Measurements from ENCODE around the gene BORCS6. TPM values are rescaled to one million over a fixed set of nuclear protein-coding genes. Genes with fewer than 3 reads are reported as not detected.

The BORCS6 gene
- total and polyA plus RNA-seq, 3 experiments from 2014 or later = 8.1 to 30.0 (median 8.8) TPM

DNA sequence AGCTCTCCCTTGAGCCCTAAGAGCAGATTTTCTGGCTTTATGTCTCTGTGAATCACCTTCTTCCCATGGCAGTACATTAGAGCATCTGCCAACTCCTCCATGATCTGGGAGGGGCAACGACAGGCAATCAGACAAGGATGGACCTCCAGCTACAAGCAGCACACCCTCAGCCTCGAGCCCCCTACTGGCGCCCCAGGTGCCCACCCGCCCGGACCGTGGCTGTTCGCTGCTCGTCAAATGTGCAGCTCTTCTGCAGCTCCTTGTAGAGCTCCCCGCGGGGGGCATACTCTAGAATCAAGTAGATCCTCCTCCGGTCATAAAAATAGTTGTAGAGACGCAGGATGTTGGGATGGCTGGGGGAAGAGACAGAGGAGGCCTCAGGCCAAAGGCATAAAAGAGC, 16.6 kb upstream of the BORCS6 start:
- Mint-ChIP-seq H3K4me3 (peak overlapping the region in 1 of 7 donors; percentile 72), H3K9me3 (no peaks in the 10 kb centered on the region), H3K36me3 (peaks cover 0 to 4% (median 0%) of the 10 kb centered on the region in 3 donors), H3K4me1 (peaks cover 15 to 17% (median 17%) of the 10 kb centered on the region in 3 donors), H3K27ac (peak overlapping the region in 1 of 8 donors; percentile 42), H3K27me3 (peaks cover 0 to 3% of the 10 kb centered on the region in 2 donors)
- Histone ChIP-seq H3K27me3 (ENCODE audit: insufficient read depth, low read length, poor library complexity, severe bottlenecking) (no peaks in the 10 kb centered on the region), H3K4me3 (ENCODE audit: low read length) (no peak overlapping the region), H3K9me3 (ENCODE audit: low read length) (no peaks in the 10 kb centered on the region), H3K4me1 (ENCODE audit: insufficient read depth, low read length) (peaks cover 12% of the 10 kb centered on the region), H3K36me3 (ENCODE audit: insufficient read depth, low read length) (no peaks in the 10 kb centered on the region), H3K27ac (ENCODE audit: low read depth, low read length) (no peak overlapping the region)
- DNase-seq = no peak
- CTCF ChIA-PET = interaction anchor here (1.1 to 1.9 kb wide), 3 partner anchors 13 to 48 kb away, joined by 3 to 9 read pairs (median 6); no protein-coding TSS in a partner anchor
- POLR2A ChIA-PET = no interaction called here

DNA sequence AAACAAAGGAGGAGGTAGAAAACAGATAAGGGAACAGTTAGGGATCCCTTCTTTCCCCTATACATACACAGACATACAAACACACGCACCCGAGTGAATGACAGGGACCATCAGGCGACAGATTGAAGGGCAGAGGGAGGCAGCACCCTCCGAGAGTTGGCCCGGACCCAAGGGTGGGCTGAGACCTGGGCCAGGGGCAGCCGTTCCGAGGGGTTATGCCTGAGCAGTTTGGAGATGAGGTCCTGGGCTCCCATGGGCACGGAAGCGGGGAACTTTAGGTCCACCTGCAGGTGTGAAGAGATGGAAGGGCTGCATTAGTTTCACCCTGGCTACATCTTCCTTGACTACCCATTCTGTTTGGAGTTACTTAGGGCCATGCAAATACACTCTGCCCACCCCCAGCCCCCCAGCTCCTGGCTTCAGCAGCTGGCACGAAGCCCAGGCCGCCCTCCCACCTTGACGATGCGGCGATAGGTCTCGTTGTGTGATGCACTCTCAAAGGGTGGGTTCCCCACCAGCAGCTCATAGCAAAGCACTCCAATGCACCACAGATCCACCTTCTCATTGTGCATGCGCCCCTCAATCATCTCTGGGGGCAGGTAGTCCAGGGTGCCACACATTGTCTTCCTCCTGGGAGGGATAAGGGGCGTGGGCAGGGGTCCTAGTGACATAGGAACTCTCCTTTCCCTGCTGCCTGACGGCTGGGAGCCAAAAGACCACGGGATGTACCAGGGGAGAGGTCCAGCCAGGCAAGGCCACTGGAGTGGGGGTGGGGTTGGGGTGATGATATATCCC, 15.0 kb upstream of the BORCS6 start:
- no peaks in the 10 kb centered on the region for H3K9me3 Mint-ChIP-seq
- H3K27ac Mint-ChIP-seq = peak overlapping the region in 2 of 8 donors; percentile 23 to 87
- peaks cover 2% of the 10 kb centered on the region for H3K4me1 ChIP-seq (ENCODE audit: insufficient read depth, low read length)
- no peaks in the 10 kb centered on the region for H3K36me3 ChIP-seq (ENCODE audit: insufficient read depth, low read length)
- no peaks in the 10 kb centered on the region for H3K27me3 ChIP-seq (ENCODE audit: insufficient read depth, low read length, poor library complexity, severe bottlenecking)
- H3K36me3 Mint-ChIP-seq = peaks cover 0 to 2% (median 0%) of the 10 kb centered on the region in 3 donors
- DNase-seq = no peak
- peak overlapping the region in 1 of 7 donors; percentile 59 for H3K4me3 Mint-ChIP-seq
- ChIA-PET CTCF (interaction anchor here (1.2 kb wide), 1 partner anchor 10 kb away, joined by 3 read pairs; no protein-coding TSS in a partner anchor), POLR2A (no interaction called here)
- H3K4me3 ChIP-seq (ENCODE audit: low read length) = no peak overlapping the region
- H3K27me3 Mint-ChIP-seq = peaks cover 0 to 2% of the 10 kb centered on the region in 2 donors
- no peaks in the 10 kb centered on the region for H3K9me3 ChIP-seq (ENCODE audit: low read length)
- peaks cover 6 to 8% (median 7%) of the 10 kb centered on the region in 3 donors for H3K4me1 Mint-ChIP-seq
- no peak overlapping the region for H3K27ac ChIP-seq (ENCODE audit: low read depth, low read length)

DNA sequence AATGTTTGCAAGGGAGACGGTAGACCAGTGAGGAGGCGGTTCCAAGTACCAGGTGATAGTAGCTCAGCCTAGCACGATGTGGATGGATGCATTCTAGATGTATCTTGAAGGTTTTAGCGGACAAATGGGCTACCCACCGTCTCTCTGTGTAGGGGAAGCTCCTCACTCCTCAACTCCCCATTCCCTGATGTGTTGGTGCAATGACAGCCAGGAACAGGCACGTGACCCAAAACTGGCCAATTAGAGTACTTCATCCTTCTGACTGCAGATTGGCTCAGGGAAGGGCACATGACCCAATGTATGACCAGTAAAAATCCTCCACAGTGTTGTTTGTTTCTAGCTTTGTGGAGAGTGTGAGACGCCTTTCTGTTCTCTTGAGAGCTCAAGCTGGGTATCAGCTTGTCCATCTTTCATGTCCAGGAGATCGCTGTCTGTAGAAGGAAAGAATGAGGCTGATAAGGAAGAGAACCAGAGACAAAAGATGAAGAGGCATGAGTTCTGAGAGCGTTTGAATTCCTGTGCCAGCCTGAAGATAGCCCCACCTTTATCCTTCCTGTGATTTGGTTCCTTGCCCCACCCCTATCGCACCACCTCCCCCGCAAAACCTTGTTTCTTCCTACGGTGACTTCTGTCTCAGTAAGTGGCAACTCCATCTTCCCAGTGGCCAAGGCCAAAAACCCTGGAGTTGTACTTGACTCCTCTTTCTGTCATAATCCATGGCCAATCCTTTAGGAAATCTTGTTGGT, 2.3 kb upstream of the BORCS6 start:
- Histone ChIP-seq H3K27ac (ENCODE audit: low read depth, low read length) (peak overlapping the region; percentile 59), H3K36me3 (ENCODE audit: insufficient read depth, low read length) (no peaks in the 10 kb centered on the region), H3K4me3 (ENCODE audit: low read length) (peak overlapping the region; percentile 54), H3K27me3 (ENCODE audit: insufficient read depth, low read length, poor library complexity, severe bottlenecking) (no peaks in the 10 kb centered on the region), H3K4me1 (ENCODE audit: insufficient read depth, low read length) (peaks cover 39% of the 10 kb centered on the region), H3K9me3 (ENCODE audit: low read length) (no peaks in the 10 kb centered on the region)
- CTCF ChIA-PET = interaction anchor here (0.8 to 2.2 kb wide), 6 partner anchors 14 to 73 kb away, joined by 3 to 13 read pairs (median 4); partner anchors contain the start of gene AURKB
- Mint-ChIP-seq H3K27ac (no peak overlapping the region), H3K27me3 (no peaks in the 10 kb centered on the region), H3K9me3 (no peaks in the 10 kb centered on the region), H3K4me1 (peaks cover 19 to 23% (median 21%) of the 10 kb centered on the region in 3 donors), H3K36me3 (peaks cover 0 to 9% (median 0%) of the 10 kb centered on the region in 3 donors), H3K4me3 (no peak overlapping the region)
- peak in 3 of 5 donors; percentile 35 to 72 (median 45) for DNase-seq
- POLR2A ChIA-PET = interaction anchor here (0.6 to 7.6 kb wide), 7 partner anchors 17 to 632 kb away, joined by 3 to 120 read pairs (median 4); partner anchors contain the start of gene AURKB

DNA sequence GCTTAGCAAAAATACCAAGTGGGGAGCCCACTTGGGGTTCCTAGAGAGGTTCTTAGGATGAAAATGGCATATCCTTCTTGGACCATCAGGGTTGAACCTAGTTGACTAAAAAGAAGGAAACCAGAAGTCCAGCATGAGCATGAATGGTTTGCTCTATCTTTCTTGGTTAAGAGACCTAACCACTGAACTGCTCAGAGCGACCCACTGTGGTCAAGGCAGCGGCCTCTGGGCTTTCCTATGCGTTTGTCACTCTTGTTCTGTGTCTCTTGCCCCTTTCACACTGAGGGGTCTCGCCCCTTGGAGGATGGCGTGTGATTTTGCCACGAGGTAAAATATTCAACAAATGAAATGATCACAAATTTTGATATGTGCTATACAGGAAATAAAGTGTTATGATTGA, 526 bp upstream of the BORCS6 start:
- peaks cover 0 to 9% (median 0%) of the 10 kb centered on the region in 3 donors for H3K36me3 Mint-ChIP-seq
- CTCF ChIA-PET = interaction anchor here (0.6 to 5.5 kb wide), 13 partner anchors 9 to 503 kb away, joined by 3 to 63 read pairs (median 4); partner anchors contain the start of genes ALOXE3 and KRABD2
- peaks cover 39% of the 10 kb centered on the region for H3K4me1 ChIP-seq (ENCODE audit: insufficient read depth, low read length)

DNA sequence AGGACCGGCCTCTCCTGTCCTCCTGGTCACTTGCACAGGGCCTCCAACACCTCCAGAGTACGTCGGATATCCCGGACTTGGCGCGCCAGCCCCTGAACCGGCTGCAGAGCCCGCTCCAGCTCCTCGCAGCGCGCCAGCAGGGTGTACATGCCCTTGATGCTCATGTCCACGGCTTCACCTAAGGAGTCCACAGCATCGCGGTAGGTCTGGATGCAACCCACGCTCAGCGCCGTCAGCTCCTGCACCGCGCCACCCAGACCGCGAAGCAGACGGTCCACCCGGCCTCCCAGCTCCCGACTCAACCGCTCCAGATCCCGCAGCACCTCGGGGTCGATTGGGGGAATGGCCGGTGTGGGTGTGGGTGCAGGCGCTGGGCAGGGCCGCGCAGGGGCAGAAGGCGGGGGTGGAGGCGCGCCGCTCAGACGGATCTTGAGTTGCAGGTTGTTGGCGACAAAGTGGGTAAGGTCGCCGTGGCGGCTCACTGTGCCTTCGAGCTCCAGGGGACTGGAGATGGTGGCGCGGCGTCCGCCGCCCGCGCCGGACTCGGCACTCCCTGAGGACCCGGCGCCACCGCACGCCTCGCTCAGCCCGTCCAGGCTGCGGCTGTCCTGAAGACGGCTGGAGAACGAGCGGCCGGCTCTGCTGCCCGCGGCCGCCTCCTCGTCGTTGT, 804 bp downstream of the BORCS6 start:
- Mint-ChIP-seq H3K36me3 (peaks cover 0 to 9% (median 0%) of the 10 kb centered on the region in 3 donors), H3K4me1 (peaks cover 12 to 16% (median 12%) of the 10 kb centered on the region in 3 donors), H3K9me3 (no peaks in the 10 kb centered on the region), H3K4me3 (no peak overlapping the region), H3K27me3 (peaks cover 0 to 3% of the 10 kb centered on the region in 2 donors), H3K27ac (peak overlapping the region in 5 of 8 donors; percentile 85 to 95 (median 91))
- H3K9me3 ChIP-seq (ENCODE audit: low read length) = no peaks in the 10 kb centered on the region
- no peaks in the 10 kb centered on the region for H3K27me3 ChIP-seq (ENCODE audit: insufficient read depth, low read length, poor library complexity, severe bottlenecking)
- POLR2A ChIA-PET = interaction anchor here (0.8 to 7.6 kb wide), 11 partner anchors 10 to 106 kb away, joined by 3 to 120 read pairs (median 9); partner anchors contain the start of genes CTC1, RANGRF and SLC25A35
- peak in 2 of 5 donors; percentile 32 to 45 for DNase-seq
- CTCF ChIA-PET = interaction anchor here (0.7 to 5.5 kb wide), 13 partner anchors 9 to 112 kb away, joined by 3 to 63 read pairs (median 7); partner anchors contain the start of genes ALOXE3, AURKB and CTC1
- H3K27ac ChIP-seq (ENCODE audit: low read depth, low read length) = peak overlapping the region; percentile 81
- peaks cover 39% of the 10 kb centered on the region for H3K4me1 ChIP-seq (ENCODE audit: insufficient read depth, low read length)
- peak overlapping the region; percentile 92 for H3K4me3 ChIP-seq (ENCODE audit: low read length)
- no peaks in the 10 kb centered on the region for H3K36me3 ChIP-seq (ENCODE audit: insufficient read depth, low read length)

More for the DNA sequence above, 526 bp upstream of the BORCS6 start:
- no peak for DNase-seq
- peak overlapping the region; percentile 18 for H3K4me3 ChIP-seq (ENCODE audit: low read length)
- no peaks in the 10 kb centered on the region for H3K27me3 ChIP-seq (ENCODE audit: insufficient read depth, low read length, poor library complexity, severe bottlenecking)
- Mint-ChIP-seq H3K9me3 (no peaks in the 10 kb centered on the region), H3K4me3 (peak overlapping the region in 1 of 7 donors; percentile 15), H3K4me1 (peaks cover 12 to 13% (median 12%) of the 10 kb centered on the region in 3 donors), H3K27ac (peak overlapping the region in 5 of 8 donors; percentile 46 to 93 (median 85)), H3K27me3 (peaks cover 0 to under 1% of the 10 kb centered on the region in 2 donors)
- H3K27ac ChIP-seq (ENCODE audit: low read depth, low read length) = peak overlapping the region; percentile 8
- H3K36me3 ChIP-seq (ENCODE audit: insufficient read depth, low read length) = no peaks in the 10 kb centered on the region
- no peaks in the 10 kb centered on the region for H3K9me3 ChIP-seq (ENCODE audit: low read length)
- POLR2A ChIA-PET = interaction anchor here (0.6 to 7.6 kb wide), 12 partner anchors 9 to 185 kb away, joined by 3 to 120 read pairs (median 7); partner anchors contain the start of genes AURKB, CTC1, RANGRF and SLC25A35

DNA sequence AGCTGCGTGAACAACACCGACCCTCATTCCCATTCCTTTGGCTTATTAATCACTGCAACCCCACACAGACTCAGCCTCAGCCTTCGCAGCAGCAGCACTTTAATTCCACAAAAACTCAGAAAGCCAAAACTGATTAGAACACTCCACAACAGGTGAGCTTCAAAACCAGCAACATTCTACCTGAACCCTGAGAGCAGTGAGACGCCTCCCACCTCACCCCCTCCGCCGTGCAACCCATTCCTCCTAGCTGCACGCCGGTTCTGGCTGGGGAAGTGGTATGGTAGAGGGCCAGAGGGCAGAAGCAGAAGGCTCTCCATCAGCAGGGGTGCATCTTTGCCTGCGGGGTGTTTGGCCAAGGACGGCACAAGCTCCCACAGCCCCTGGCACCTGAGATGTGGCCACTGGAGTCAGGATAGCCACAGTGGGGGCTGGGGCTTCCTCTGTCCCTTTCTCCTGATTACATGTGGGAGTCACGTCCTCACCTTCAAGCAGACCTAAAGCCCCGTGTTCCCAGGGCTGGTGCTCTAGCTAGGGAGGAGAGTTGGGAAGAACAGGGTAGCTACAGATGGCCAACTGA, 1.6 kb downstream of the BORCS6 start:
- Mint-ChIP-seq H3K27me3 (peaks cover 0 to 3% of the 10 kb centered on the region in 2 donors), H3K27ac (peak overlapping the region in 1 of 8 donors; percentile 87), H3K9me3 (no peaks in the 10 kb centered on the region), H3K36me3 (peaks cover 0 to 9% (median 0%) of the 10 kb centered on the region in 3 donors), H3K4me3 (no peak overlapping the region), H3K4me1 (peaks cover 16 to 21% (median 17%) of the 10 kb centered on the region in 3 donors)
- no peaks in the 10 kb centered on the region for H3K27me3 ChIP-seq (ENCODE audit: insufficient read depth, low read length, poor library complexity, severe bottlenecking)
- no peaks in the 10 kb centered on the region for H3K9me3 ChIP-seq (ENCODE audit: low read length)
- no peaks in the 10 kb centered on the region for H3K36me3 ChIP-seq (ENCODE audit: insufficient read depth, low read length)
- peaks cover 39% of the 10 kb centered on the region for H3K4me1 ChIP-seq (ENCODE audit: insufficient read depth, low read length)
- ChIA-PET POLR2A (interaction anchor here (0.6 to 7.6 kb wide), 10 partner anchors 13 to 708 kb away, joined by 3 to 120 read pairs (median 10); partner anchors contain the start of genes CTC1 and SLC25A35), CTCF (interaction anchor here (1.0 to 5.5 kb wide), 11 partner anchors 11 to 112 kb away, joined by 3 to 63 read pairs (median 11); partner anchors contain the start of genes ALOXE3, AURKB and CTC1)
- H3K27ac ChIP-seq (ENCODE audit: low read depth, low read length) = peak overlapping the region; percentile 81
- H3K4me3 ChIP-seq (ENCODE audit: low read length) = peak overlapping the region; percentile 92
- DNase-seq = peak in 1 of 5 donors; percentile 50

All from CD8-positive, alpha-beta memory T cell (primary cell).